H1 (cell line): ENCODE results near the gene SPEN. TPM values are rescaled to one million over a fixed set of nuclear protein-coding genes. Genes with fewer than 3 reads are reported as not detected.
A peak's percentile ranks its signal among the peaks of the same experiment; 100 is the strongest.

Experiments
- CTCF ChIA-PET: fragments of 300-600 bp; sonication (Branson Sonifier 250); formaldehyde crosslinking; loops from one replicate; lab custom pipeline; 2021; ENCODE audit not compliant: partially characterized antibody; lab: Charles Lee
- POLR2A ChIA-PET: fragments of 300-600 bp; sonication (Branson Sonifier 250); formaldehyde crosslinking; loops from one replicate; lab custom pipeline; 2021; ENCODE audit warnings: inconsistent platforms; ENCODE audit not compliant: partially characterized antibody; lab: Charles Lee
- DNase-seq, 2 experiments: peaks; one replicate each; pipeline versions ENCODE4 v3.0.0 to v3.0.0-alpha.2; 2010 to 2022; ENCODE audit warnings: low spot score in 2 of 2, low read depth in 1 of 2, mixed read lengths in 1 of 2
- FAIRE-seq: peaks from 2 replicates; lab custom pipeline; 2011; peaks lifted over from hg19 to GRCh38; lab: Jason Lieb, UNC
- H2AFZ ChIP-seq: 2 replicates; pipeline ENCODE4 v1.8.1; 2012; ENCODE audit warnings: low read length, inconsistent platforms
- H2AK5ac ChIP-seq: 2 replicates; pipeline ENCODE4 v1.6.1; 2013; ENCODE audit warnings: low read depth, low read length
- H2BK120ac ChIP-seq: replicated peaks from 2 replicates; pipeline ENCODE3; 2013; ENCODE audit warnings: low read depth, low read length, inconsistent platforms
- H2BK12ac ChIP-seq: 2 replicates; pipeline ENCODE4 v1.6.1; 2013; ENCODE audit warnings: low read depth, low read length
- H2BK15ac ChIP-seq: 2 replicates; pipeline ENCODE4 v1.6.1; 2013; ENCODE audit warnings: low read length
- H2BK20ac ChIP-seq: 2 replicates; pipeline ENCODE4 v1.6.1; 2013; ENCODE audit warnings: low read length
- H2BK5ac ChIP-seq: 2 replicates; pipeline ENCODE4 v1.6.1; 2013; ENCODE audit warnings: low read depth, low read length
- H3K14ac ChIP-seq: 2 replicates; pipeline ENCODE4 v1.6.1; 2013; ENCODE audit warnings: inconsistent platforms; ENCODE audit not compliant: insufficient read length
- H3K18ac ChIP-seq: 2 replicates; pipeline ENCODE4 v1.6.1; 2013; ENCODE audit warnings: low read length; ENCODE audit errors: extremely low read depth
- H3K23ac ChIP-seq: 2 replicates; pipeline ENCODE4 v1.6.1; 2013; ENCODE audit warnings: inconsistent platforms; ENCODE audit not compliant: insufficient read length
- H3K23me2 ChIP-seq: 2 replicates; pipeline ENCODE4 v1.6.1; 2013; ENCODE audit warnings: low read depth, low read length
- H3K27ac ChIP-seq: 2 replicates; pipeline ENCODE4 v1.6.1; 2011; ENCODE audit warnings: low read depth, low read length, inconsistent platforms
- H3K27me3 ChIP-seq, 4 experiments: replicated peaks in 1 of 4; 1 replicate in 1 of 4; 2 replicates in 3 of 4; pipeline versions ENCODE4 v1.6.1 to v1.8.1; 2011 to 2013; ENCODE audit warnings: low read length in 3 of 4, mild to moderate bottlenecking in 3 of 4, inconsistent platforms in 2 of 4, mixed read lengths in 2 of 4, moderate library complexity in 1 of 4; ENCODE audit not compliant: control insufficient read depth in 3 of 4, insufficient read depth in 3 of 4; ENCODE audit errors: extremely low read depth in 1 of 4
- H3K36me3 ChIP-seq, 4 experiments: 2 replicates each; pipeline versions ENCODE4 v1.6.1 to v1.8.1; 2011 to 2013; ENCODE audit warnings: mild to moderate bottlenecking in 4 of 4, low read length in 3 of 4, moderate library complexity in 2 of 4, control low read depth in 1 of 4, inconsistent platforms in 1 of 4; ENCODE audit not compliant: insufficient read depth in 4 of 4, control insufficient read depth in 2 of 4
- H3K4ac ChIP-seq: replicated peaks from 2 replicates; pipeline ENCODE3; 2013; ENCODE audit warnings: low read length, low read depth, mixed read lengths, inconsistent platforms; ENCODE audit not compliant: insufficient read length
- H3K4me1 ChIP-seq, 4 experiments: replicated peaks in 1 of 4; 1 replicate in 1 of 4; 2 replicates in 3 of 4; pipeline versions ENCODE4 v1.6.1 to v1.8.1; 2011 to 2013; ENCODE audit warnings: low read length in 3 of 4, inconsistent platforms in 2 of 4, mixed read lengths in 1 of 4; ENCODE audit not compliant: insufficient read depth in 4 of 4, control insufficient read depth in 3 of 4
- H3K4me2 ChIP-seq, 2 experiments: 2 replicates each; pipeline versions ENCODE4 v1.6.1 to v1.8.1; 2011 to 2013; ENCODE audit warnings: low read depth in 2 of 2, low read length in 2 of 2, control low read depth in 1 of 2, inconsistent platforms in 1 of 2, mild to moderate bottlenecking in 1 of 2; ENCODE audit not compliant: insufficient read depth in 1 of 2
- H3K4me3 ChIP-seq, 4 experiments: fragments of 200-600, 300-600 bp in 1 of 4; sonication (generic), shearing (Covaris generic), sonication (Bioruptor Twin) in 1 of 4; 2 replicates each; pipeline versions ENCODE4 v1.5.1 to v1.8.1; 2011 to 2016; ENCODE audit warnings: low read length in 4 of 4, low read depth in 3 of 4, control low read depth in 2 of 4, inconsistent platforms in 2 of 4, mild to moderate bottlenecking in 2 of 4, mixed read lengths in 1 of 4, moderate library complexity in 1 of 4; ENCODE audit not compliant: insufficient read depth in 2 of 4; ENCODE audit errors: extremely low read depth in 1 of 4
- H3K56ac ChIP-seq: replicated peaks from 2 replicates; pipeline ENCODE3; 2013; ENCODE audit warnings: low read depth, mild to moderate bottlenecking, mixed read lengths, low read length, inconsistent platforms; ENCODE audit not compliant: insufficient read length
- H3K79me1 ChIP-seq: 2 replicates; pipeline ENCODE4 v1.6.1; 2013; ENCODE audit warnings: low read depth, low read length, control low read depth
- H3K79me2 ChIP-seq, 2 experiments: 2 replicates each; pipeline versions ENCODE4 v1.6.1 to v1.8.1; 2012 to 2013; ENCODE audit warnings: low read length in 2 of 2, mild to moderate bottlenecking in 2 of 2, inconsistent platforms in 1 of 2; ENCODE audit not compliant: insufficient read depth in 2 of 2, control insufficient read depth in 1 of 2
- H3K9ac ChIP-seq, 4 experiments: replicated peaks in 1 of 4; 1 replicate in 1 of 4; 2 replicates in 3 of 4; pipeline versions ENCODE4 v1.6.1 to v1.8.1; 2011 to 2013; ENCODE audit warnings: low read depth in 3 of 4, low read length in 3 of 4, control low read depth in 2 of 4, mild to moderate bottlenecking in 2 of 4, moderate library complexity in 2 of 4, inconsistent platforms in 1 of 4; ENCODE audit errors: extremely low read depth in 1 of 4
- H3K9me3 ChIP-seq, 2 experiments: 2 replicates each; pipeline versions ENCODE4 v1.6.1 to v1.8.1; 2012 to 2013; ENCODE audit warnings: mild to moderate bottlenecking in 2 of 2, moderate library complexity in 2 of 2, control low read depth in 1 of 2, inconsistent platforms in 1 of 2, low read depth in 1 of 2, low read length in 1 of 2, mixed read lengths in 1 of 2; ENCODE audit not compliant: insufficient read depth in 2 of 2
- H4K20me1 ChIP-seq, 2 experiments: replicated peaks in 1 of 2; 2 replicates each; pipeline versions ENCODE3 to v1.8.1; 2011 to 2013; ENCODE audit warnings: inconsistent platforms in 2 of 2, low read length in 2 of 2, mild to moderate bottlenecking in 1 of 2; ENCODE audit not compliant: insufficient read depth in 2 of 2, control insufficient read depth in 1 of 2
- H4K5ac ChIP-seq: 2 replicates; pipeline ENCODE4 v1.6.1; 2013; ENCODE audit warnings: low read length, low read depth, mixed read lengths, inconsistent platforms; ENCODE audit not compliant: insufficient read length
- H4K8ac ChIP-seq: 2 replicates; pipeline ENCODE4 v1.8.0; 2013; ENCODE audit warnings: mild to moderate bottlenecking, moderate library complexity, low read length, inconsistent platforms; ENCODE audit not compliant: insufficient read depth; ENCODE audit errors: extremely low read depth
- H4K91ac ChIP-seq: replicated peaks from 2 replicates; pipeline ENCODE3; 2013; ENCODE audit warnings: low read length, mixed read lengths, inconsistent platforms; ENCODE audit not compliant: insufficient read length
- E2F6 ChIP-seq: IDR thresholded peaks from 2 replicates; pipeline ENCODE4 v1.6.1; 2012; ENCODE audit warnings: inconsistent platforms
- PHF8 ChIP-seq: fragments of 200-600 bp; sonication (generic); conservative IDR thresholded peaks from 2 replicates; pipeline ENCODE4 v1.7.1; 2012; ENCODE audit warnings: low read depth, mild to moderate bottlenecking, inconsistent platforms, low read length, moderate library complexity
- POLR2A ChIP-seq, 2 experiments: IDR thresholded peaks; 1 replicate in 1 of 2; 2 replicates in 1 of 2; pipeline ENCODE4 v1.6.1; 2011; ENCODE audit warnings: low read depth in 2 of 2, low read length in 2 of 2, mild to moderate bottlenecking in 2 of 2; ENCODE audit errors: control extremely low read depth in 1 of 2
- SIN3A ChIP-seq, 2 experiments: IDR thresholded peaks in 1 of 2; conservative IDR thresholded peaks in 1 of 2; 2 replicates each; pipeline ENCODE4 v1.6.1; 2011 to 2012; ENCODE audit warnings: low read length in 2 of 2, improper control_type of control experiment in 1 of 2, low read depth in 1 of 2, mild to moderate bottlenecking in 1 of 2
- SP4 ChIP-seq: IDR thresholded peaks from 2 replicates; pipeline ENCODE4 v1.6.1; 2012; ENCODE audit warnings: low read length, inconsistent platforms
- SRF ChIP-seq: IDR thresholded peaks from 2 replicates; pipeline ENCODE4 v1.6.1; 2011; ENCODE audit warnings: mild to moderate bottlenecking, low read depth, low read length, moderate library complexity
- TBP ChIP-seq: IDR thresholded peaks from 2 replicates; pipeline ENCODE4 v1.6.1; 2011; ENCODE audit warnings: low read depth, low read length, improper control_type of control experiment
- WGBS, 2 experiments: shearing (Covaris generic) in 1 of 2; methylation state at CpG; one replicate each; pipeline versions ENCODE4 v1.1.6 to v1.1.7; 2013 to 2015; ENCODE audit warnings: low lambda C conversion rate in 2 of 2, mixed read lengths in 2 of 2, inconsistent platforms in 1 of 2, low coverage in 1 of 2, missing lambda C conversion rate in 1 of 2; ENCODE audit not compliant: insufficient replicate concordance in 2 of 2, insufficient coverage in 1 of 2, insufficient read length in 1 of 2; ENCODE audit errors: extremely low coverage in 1 of 2, missing lambda C conversion rate in 1 of 2; 5-methylcytosine and 5-hydroxymethylcytosine counted together
- polyA plus RNA-seq, 7 experiments: library from polyadenylated mRNA; depleted of rRNA in 3 of 7; stranded (reverse) in 5 of 7; unstranded in 2 of 7; fragments of >200 nt in 5 of 7; fragments of 200-250 nt in 2 of 7; gene quantifications; 1 replicate in 5 of 7; 2 replicates in 1 of 7; 4 replicates in 1 of 7; pipeline versions ENCODE4 v1.2.1 to v1.2.3, GENCODE V29; 2011 to 2013; ENCODE audit warnings: missing spikeins in 2 of 7, mixed read lengths in 2 of 7
- total RNA-seq: library from RNA; stranded (reverse); fragmentation: NEBNext Ultra II Directional; extraction: Animal tissue kit (Norgen Biotek cat#: 25700); gene quantifications from 2 replicates; pipeline ENCODE4 v1.2.1, GENCODE V29; 2021

SPEN gene
- total and polyA plus RNA-seq, 2 of the 8 experiments (the other 6 are each of a cell fraction or from before 2014, with no cell fraction given) = 12.5 to 52.1 TPM

- peak overlapping the region; percentile 88 for H2BK120ac ChIP-seq
- H2BK12ac ChIP-seq = peak overlapping the region; percentile 98
- 2% methylated on average over 37 of the region's 37 CpGs; no CpG with 5 or more reads in 1 of the 2 experiments for WGBS, 2 experiments
- ChIA-PET CTCF (interaction anchor here (0.6 kb wide), 1 partner anchor 121 kb away, joined by 3 read pairs; no protein-coding TSS in a partner anchor), POLR2A (interaction anchor here (1.0 to 5.2 kb wide), 7 partner anchors 13 to 51 kb away, joined by 4 to 87 read pairs (median 11); partner anchors contain the start of gene SPEN)
- H3K9me3 ChIP-seq = no peaks in the 10 kb centered on the region
- no peaks in the 10 kb centered on the region for H3K27me3 ChIP-seq
- no peak for DNase-seq
- H4K8ac ChIP-seq = peak overlapping the region; percentile 100
- H2BK5ac ChIP-seq = peak overlapping the region; percentile 98
- no peak for TF ChIP-seq SIN3A (conservative IDR thresholded peaks at IDR 0.05 in 1 of 2, IDR thresholded peaks at IDR 0.05 in 1 of 2; ENCODE audit: low read depth in 1 of 2, low read length in 2 of 2)
- TF ChIP-seq SRF = no peak
- TF ChIP-seq E2F6 = peak; percentile 63; the same call in 1 of the 2 replicates
- 0 out of 2 replicates have a peak, but pooled peaks have one; percentile 1 for TF ChIP-seq TBP
- TF ChIP-seq PHF8 = peak; percentile 18; the same call in 1 of the 2 replicates
- TF ChIP-seq SP4 = 0 out of 2 replicates have a peak, but pooled peaks have one; percentile 1
- TF ChIP-seq POLR2A (IDR thresholded peaks at IDR 0.05; ENCODE audit: control extremely low read depth in 1 of 2, low read depth in 2 of 2, low read length in 2 of 2) = peak in 1 of 2 experiments; percentile 6; a peak in 1 of 3 replicates
- H2AFZ ChIP-seq = no peak overlapping the region
- H2AK5ac ChIP-seq = peak overlapping the region; percentile 68; the same call in 1 of the 2 replicates
- no peaks in the 10 kb centered on the region for H4K20me1 ChIP-seq
- peak overlapping the region; percentile 19; the same call in 1 of the 2 replicates for H2BK15ac ChIP-seq
- peak overlapping the region; percentile 100 for H4K91ac ChIP-seq
- peak overlapping the region; percentile 68 to 80 (median 71) for H3K4me3 ChIP-seq
- peak overlapping the region; percentile 79 to 94 for H3K4me2 ChIP-seq
- H4K5ac ChIP-seq = peak overlapping the region; percentile 99
- no peak overlapping the region for H3K23ac ChIP-seq
- H3K9ac ChIP-seq = peak overlapping the region; percentile 92 to 96 (median 94)
- peak overlapping the region; percentile 97 for H3K56ac ChIP-seq
- H2BK20ac ChIP-seq = no peak overlapping the region
- peaks cover 0 to 14% (median under 1%) of the 10 kb centered on the region in 4 experiments; a peak in 4 of 7 replicates for H3K4me1 ChIP-seq
- no peaks in the 10 kb centered on the region for H3K79me2 ChIP-seq
- peak overlapping the region; percentile 98 for H3K27ac ChIP-seq
- 0 out of 2 replicates have a peak, but pooled peaks cover 3% of the 10 kb centered on the region for H3K79me1 ChIP-seq
- no peaks in the 10 kb centered on the region for H3K36me3 ChIP-seq
- peak overlapping the region; percentile 99 for H3K18ac ChIP-seq
- FAIRE-seq = no peak
- H3K14ac ChIP-seq = peak overlapping the region; percentile 98
- peaks cover 10% of the 10 kb centered on the region for H3K23me2 ChIP-seq
- peak overlapping the region; percentile 100 for H3K4ac ChIP-seq
Observed at GRCh38 chr1:15835205-15835740, 12.2 kb upstream of the SPEN start.
